Measurements from ENCODE around the gene RUNX3. TPM values are rescaled to one million over a fixed set of nuclear protein-coding genes. Genes with fewer than 3 reads are reported as not detected.

The RUNX3 gene
- polyA plus RNA-seq, 1 donor (not counting 4 experiments of a cell fraction or from before 2014, with no cell fraction given) = not detected

DNA sequence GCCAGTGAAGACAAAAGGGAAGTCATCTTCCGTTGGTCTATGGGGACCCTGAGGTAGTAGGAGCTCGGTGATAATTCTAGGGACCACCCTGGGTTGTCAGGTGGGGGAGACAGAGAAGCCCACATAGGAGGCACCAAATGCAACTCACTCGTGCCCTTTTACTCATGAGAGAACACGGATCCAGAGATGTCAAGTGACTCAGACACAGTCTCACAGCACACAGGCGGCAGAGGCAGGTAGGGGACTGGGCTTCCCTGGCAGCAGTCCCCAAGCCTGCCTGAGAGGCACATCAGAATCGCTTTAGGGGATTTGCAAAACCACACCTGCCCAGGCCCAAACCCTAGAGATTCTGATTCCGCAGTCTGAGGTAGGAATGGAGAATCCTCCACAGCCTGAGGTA lies 31.3 kb upstream of the RUNX3 start:
- Histone ChIP-seq H3K27ac (ENCODE audit: control insufficient read depth, insufficient read depth, low read length) (no peak overlapping the region), H2AFZ (ENCODE audit: control insufficient read depth, low read length) (no peak overlapping the region), H4K20me1 (ENCODE audit: control insufficient read depth, extremely low read depth, insufficient read depth, low read length) (no peaks in the 10 kb centered on the region), H3K79me2 (ENCODE audit: control insufficient read depth, insufficient read depth, low read length) (no peaks in the 10 kb centered on the region), H3K36me3 (ENCODE audit: control insufficient read depth in 2 of 2, extremely low read depth in 1 of 2, insufficient read depth in 2 of 2, low read length in 2 of 2) (no peaks in the 10 kb centered on the region), H3K4me1 (ENCODE audit: control insufficient read depth, extremely low read depth, insufficient read depth, low read length) (peaks cover 9% of the 10 kb centered on the region), H3K27me3 (ENCODE audit: control insufficient read depth, extremely low read depth, insufficient read depth, low read length) (peaks cover 12% of the 10 kb centered on the region), H3K9me3 (ENCODE audit: control insufficient read depth, low read depth, low read length) (no peaks in the 10 kb centered on the region), H3K4me2 (ENCODE audit: control insufficient read depth, extremely low read depth, insufficient read depth, low read depth, low read length) (no peak overlapping the region), H3K4me3 (ENCODE audit: control insufficient read depth in 2 of 3, extremely low read depth in 1 of 3, insufficient read depth in 2 of 3, low read depth in 1 of 3, low read length in 3 of 3) (no peak overlapping the region), H3K9me1 (ENCODE audit: control insufficient read depth, extremely low read depth, insufficient read depth, low read length) (no peaks in the 10 kb centered on the region), H3K9ac (ENCODE audit: control insufficient read depth, extremely low read depth, insufficient read depth, low read length) (no peak overlapping the region)
- no peak for FAIRE-seq
- DNase-seq (ENCODE audit: low read depth, low spot score) = no peak
- no peak for TF ChIP-seq EZH2 (IDR thresholded peaks at IDR 0.05; ENCODE audit: low read length)
- TF ChIP-seq, protein P1, sequence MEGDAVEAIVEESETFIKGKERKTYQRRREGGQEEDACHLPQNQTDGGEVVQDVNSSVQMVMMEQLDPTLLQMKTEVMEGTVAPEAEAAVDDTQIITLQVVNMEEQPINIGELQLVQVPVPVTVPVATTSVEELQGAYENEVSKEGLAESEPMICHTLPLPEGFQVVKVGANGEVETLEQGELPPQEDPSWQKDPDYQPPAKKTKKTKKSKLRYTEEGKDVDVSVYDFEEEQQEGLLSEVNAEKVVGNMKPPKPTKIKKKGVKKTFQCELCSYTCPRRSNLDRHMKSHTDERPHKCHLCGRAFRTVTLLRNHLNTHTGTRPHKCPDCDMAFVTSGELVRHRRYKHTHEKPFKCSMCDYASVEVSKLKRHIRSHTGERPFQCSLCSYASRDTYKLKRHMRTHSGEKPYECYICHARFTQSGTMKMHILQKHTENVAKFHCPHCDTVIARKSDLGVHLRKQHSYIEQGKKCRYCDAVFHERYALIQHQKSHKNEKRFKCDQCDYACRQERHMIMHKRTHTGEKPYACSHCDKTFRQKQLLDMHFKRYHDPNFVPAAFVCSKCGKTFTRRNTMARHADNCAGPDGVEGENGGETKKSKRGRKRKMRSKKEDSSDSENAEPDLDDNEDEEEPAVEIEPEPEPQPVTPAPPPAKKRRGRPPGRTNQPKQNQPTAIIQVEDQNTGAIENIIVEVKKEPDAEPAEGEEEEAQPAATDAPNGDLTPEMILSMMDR (optimal IDR thresholded peaks at IDR 0.05 in 1 of 3, IDR thresholded peaks at IDR 0.05 in 1 of 3, conservative IDR thresholded peaks at IDR 0.05 in 1 of 3; ENCODE audit: extremely low read depth in 1 of 3, insufficient read depth in 2 of 3, low read length in 3 of 3) = no peak
- dilution Hi-C loops (cut with MboI; ENCODE audit: extremely low pct_ligation_motif_present, low sequenced_read_pairs) = no loop called here

DNA sequence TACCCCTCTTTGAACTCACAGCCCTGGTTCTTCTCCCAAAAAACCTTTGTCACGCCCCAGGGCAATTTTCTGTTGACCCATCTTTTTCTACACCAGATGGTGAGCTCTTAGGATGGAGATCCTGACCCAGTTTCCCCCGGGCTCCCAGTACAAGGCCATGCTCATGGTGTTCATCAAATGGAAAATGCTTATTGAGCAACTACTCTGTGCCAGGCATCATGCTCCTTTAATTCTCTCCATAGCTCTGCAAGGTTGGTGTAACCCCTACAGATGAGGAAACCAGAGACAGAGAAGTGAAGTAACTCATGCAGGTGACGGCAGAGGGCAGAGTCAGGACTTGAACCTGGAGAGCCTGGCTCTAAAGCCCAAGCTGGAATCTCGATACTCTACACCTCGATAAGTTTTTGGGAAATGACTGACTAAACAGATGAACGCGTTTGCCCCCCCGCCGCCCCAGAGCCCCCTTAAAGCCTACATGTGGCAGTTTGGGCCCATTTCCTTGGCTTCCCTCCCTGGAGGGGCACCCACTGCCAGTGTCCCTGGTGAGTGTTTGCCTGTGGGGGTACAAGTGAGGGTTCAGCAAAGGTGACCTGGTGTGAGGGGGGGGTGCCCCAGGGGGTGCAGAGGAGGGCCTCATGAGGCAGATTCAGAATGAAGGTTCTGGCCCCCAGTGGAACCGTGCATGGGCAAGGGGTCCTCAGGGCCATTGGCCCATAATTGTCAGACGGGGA lies 30.2 kb upstream of the RUNX3 start:
- dilution Hi-C loops (cut with MboI; ENCODE audit: extremely low pct_ligation_motif_present, low sequenced_read_pairs) = no loop called here
- Histone ChIP-seq H3K9me3 (ENCODE audit: control insufficient read depth, low read depth, low read length) (no peaks in the 10 kb centered on the region), H3K4me1 (ENCODE audit: control insufficient read depth, extremely low read depth, insufficient read depth, low read length) (peaks cover 17% of the 10 kb centered on the region), H3K27me3 (ENCODE audit: control insufficient read depth, extremely low read depth, insufficient read depth, low read length) (peaks cover 12% of the 10 kb centered on the region), H3K4me2 (ENCODE audit: control insufficient read depth, extremely low read depth, insufficient read depth, low read depth, low read length) (no peak overlapping the region), H3K36me3 (ENCODE audit: control insufficient read depth in 2 of 2, extremely low read depth in 1 of 2, insufficient read depth in 2 of 2, low read length in 2 of 2) (no peaks in the 10 kb centered on the region), H4K20me1 (ENCODE audit: control insufficient read depth, extremely low read depth, insufficient read depth, low read length) (no peaks in the 10 kb centered on the region), H3K79me2 (ENCODE audit: control insufficient read depth, insufficient read depth, low read length) (no peaks in the 10 kb centered on the region), H3K27ac (ENCODE audit: control insufficient read depth, insufficient read depth, low read length) (no peak overlapping the region), H3K9ac (ENCODE audit: control insufficient read depth, extremely low read depth, insufficient read depth, low read length) (no peak overlapping the region), H3K4me3 (ENCODE audit: control insufficient read depth in 2 of 3, extremely low read depth in 1 of 3, insufficient read depth in 2 of 3, low read depth in 1 of 3, low read length in 3 of 3) (no peak overlapping the region), H2AFZ (ENCODE audit: control insufficient read depth, low read length) (no peak overlapping the region), H3K9me1 (ENCODE audit: control insufficient read depth, extremely low read depth, insufficient read depth, low read length) (no peaks in the 10 kb centered on the region)
- FAIRE-seq (no peak), DNase-seq (ENCODE audit: low read depth, low spot score) (no peak)
- no peak for TF ChIP-seq EZH2 (IDR thresholded peaks at IDR 0.05; ENCODE audit: low read length)
- TF ChIP-seq, protein P1 (optimal IDR thresholded peaks at IDR 0.05 in 1 of 3, IDR thresholded peaks at IDR 0.05 in 1 of 3, conservative IDR thresholded peaks at IDR 0.05 in 1 of 3; ENCODE audit: extremely low read depth in 1 of 3, insufficient read depth in 2 of 3, low read length in 3 of 3) = no peak

All from keratinocyte (primary cell).